HG03457 (cell line): Measurements from ENCODE around the gene HS6ST3.
"Not testable (repeated sequence)": the region's sequence is repeated elsewhere in the genome, so short reads cannot be mapped to it uniquely, and the experiment has no call there.

Experiments
- ATAC-seq: cut with Tn5 transposase; IDR thresholded peaks from one replicate; pipeline ENCODE4 v1.9.1; 2021; ENCODE audit warnings: moderate number of reproducible peaks; ENCODE audit not compliant: unreplicated experiment

Gene HS6ST3

DNA sequence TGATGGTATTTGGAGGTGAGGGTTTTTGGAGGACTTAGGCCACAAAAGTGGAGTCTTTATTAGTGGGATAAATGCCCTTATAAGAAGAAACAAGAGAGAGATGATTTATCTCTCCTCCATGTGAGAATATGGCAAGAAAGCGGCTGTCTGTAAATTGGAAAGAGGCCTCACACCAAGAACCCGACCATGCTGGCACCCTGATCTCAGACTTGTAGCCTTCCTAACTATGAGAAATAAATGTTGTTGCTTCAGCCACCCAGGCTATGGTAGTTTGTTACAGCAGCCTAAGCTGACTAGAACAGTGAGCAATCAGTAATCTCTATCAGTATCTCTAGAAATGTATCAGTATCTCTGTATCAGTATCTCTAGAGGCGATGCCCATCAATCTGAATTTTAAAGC is 617.2 kb downstream of the HS6ST3 start:
- no peak for ATAC-seq

DNA sequence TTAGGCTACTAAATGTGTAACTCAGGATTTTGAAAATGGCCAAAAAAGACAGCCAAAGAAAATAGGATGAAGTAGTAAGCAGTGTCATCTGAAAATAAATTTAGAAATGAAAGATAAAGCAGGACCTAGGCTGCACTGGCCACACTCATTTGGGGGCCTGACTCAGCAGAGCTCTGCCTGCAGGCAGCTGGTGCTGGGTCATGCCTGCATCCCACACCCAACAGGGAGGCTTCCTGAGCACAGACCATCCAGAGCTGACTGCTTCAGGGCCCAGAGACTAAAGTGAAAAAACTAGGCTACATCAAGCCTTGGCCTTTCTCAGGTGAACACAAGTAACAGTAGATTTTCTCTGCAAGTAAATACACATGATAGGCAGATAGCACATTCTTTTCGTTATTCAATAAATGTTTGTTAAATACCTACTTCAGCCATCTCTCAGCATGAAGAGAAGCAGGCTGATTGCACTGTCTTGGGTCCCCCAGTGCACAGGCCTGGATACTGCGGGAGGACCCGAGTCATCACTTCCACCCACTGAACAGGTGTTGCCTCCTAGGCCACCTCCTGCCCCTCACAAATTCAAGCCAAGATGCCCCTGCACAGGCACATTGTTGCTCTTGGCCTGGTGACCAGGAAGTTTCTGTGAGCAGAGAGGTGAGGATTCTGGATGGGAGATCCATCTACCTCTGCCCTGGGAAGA is 620.4 kb downstream of the HS6ST3 start:
- ATAC-seq = no peak

DNA sequence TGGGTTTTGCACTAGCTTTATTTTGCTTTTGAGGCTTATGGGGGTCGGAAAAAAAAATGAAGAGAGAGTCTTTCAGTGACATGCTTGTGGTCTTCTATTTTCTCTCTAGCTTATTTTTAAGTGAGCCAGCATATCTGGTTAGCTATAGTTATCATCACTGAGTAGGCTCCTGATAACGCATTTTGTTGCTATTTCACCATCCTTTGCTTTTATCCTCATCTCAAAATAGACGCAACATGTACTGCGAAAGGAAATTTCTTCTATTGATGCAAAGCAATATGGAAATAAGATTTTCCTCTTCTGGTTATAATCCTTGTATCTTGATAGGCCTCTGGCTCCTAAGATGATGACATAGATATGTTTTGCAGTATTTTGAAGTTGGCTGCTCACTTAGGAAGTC is 630.5 kb downstream of the HS6ST3 start:
- no peak for ATAC-seq

DNA sequence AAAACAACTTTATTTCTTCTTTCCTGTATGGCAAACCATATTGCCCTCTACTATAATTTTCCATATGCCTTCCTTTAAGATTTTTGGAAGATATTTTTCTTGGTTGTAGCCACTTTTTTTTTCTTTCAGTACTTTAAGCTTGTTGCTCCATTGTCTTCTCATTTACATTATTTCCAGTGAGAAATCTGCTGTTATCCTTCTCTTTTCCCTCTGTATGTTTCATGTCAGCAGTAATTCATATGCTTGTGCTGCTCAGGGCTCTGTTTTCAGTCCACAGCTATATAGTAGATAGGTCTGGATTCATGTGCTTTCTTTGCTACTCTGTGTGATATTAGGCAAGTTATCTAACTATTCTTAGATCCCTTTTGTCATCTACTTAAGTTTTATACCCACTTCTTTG is 636.7 kb downstream of the HS6ST3 start:
- ATAC-seq = no peak

DNA sequence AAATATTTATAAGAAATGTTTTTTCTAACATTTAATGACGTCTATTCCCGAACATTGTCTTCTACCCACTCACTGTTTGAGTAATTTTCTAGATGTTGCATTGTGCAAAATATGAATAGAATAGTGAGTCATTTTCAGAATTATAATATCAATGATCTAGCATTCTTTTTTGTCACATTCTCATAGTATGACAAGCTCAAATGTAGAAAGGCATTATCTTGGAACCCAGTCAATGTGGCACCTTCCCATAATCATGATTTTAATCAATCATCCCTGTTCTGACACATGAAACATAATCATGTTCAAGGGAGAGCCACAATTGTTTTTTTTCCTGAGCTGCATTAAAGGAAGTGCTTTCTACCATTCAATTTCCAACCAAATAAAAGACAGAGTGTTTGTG is 638.6 kb downstream of the HS6ST3 start:
- no peak for ATAC-seq

DNA sequence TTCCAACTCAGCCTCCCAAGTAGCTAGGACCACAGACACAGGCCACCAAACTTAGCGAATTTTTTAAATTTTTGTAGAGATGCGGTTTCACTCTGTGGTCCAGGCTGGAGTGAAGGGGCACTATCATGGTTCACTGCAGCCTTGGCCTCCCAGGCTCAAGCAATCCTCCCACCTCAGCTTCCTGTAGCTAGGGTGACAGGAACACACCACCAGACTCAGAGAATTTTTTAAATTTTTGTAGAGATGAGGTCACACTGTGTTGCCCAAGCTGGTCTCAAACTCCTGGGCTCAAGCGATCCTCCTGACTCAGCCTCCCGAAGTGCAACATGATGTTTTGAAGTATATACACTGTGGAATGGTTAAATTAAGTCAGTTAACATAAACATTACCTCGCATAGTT is 640.8 kb downstream of the HS6ST3 start:
- ATAC-seq = no peak

DNA sequence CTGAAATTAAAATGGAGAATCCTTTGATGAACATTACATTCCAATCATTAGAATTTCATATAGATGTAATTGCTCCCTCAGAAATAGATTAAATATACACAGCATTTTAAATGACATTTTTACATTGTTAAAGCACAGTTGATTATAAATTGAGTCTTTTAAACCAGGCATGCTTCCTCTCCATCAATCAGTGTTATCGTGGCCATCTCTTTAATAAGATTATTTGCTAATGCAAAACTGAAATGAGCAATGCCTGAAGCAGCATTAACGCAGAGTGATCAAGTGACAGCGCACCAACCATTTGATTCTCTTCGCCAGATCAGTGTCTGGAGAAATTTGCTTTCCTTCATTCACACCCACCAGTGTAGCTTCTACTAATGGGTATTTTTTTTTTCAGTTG is 644.6 kb downstream of the HS6ST3 start:
- no peak for ATAC-seq

DNA sequence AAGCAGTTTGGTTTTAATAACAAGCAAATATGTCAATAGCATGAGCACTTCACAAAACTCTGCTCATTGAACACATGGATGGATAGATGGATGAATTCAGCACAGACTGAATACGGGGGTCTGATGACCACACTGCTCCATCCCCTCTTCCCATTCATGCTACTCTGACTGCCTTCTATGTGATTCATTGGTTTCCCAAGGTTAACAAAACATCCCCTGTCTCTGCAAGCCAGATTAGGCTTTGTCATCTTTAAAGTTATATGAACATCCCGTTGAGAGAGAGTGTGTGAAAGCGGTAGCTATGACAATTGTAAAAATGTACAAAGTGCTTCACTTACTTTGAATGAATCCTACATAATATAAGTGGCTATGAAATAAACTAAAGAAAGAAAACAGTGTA is 651.9 kb downstream of the HS6ST3 start:
- no peak for ATAC-seq

DNA sequence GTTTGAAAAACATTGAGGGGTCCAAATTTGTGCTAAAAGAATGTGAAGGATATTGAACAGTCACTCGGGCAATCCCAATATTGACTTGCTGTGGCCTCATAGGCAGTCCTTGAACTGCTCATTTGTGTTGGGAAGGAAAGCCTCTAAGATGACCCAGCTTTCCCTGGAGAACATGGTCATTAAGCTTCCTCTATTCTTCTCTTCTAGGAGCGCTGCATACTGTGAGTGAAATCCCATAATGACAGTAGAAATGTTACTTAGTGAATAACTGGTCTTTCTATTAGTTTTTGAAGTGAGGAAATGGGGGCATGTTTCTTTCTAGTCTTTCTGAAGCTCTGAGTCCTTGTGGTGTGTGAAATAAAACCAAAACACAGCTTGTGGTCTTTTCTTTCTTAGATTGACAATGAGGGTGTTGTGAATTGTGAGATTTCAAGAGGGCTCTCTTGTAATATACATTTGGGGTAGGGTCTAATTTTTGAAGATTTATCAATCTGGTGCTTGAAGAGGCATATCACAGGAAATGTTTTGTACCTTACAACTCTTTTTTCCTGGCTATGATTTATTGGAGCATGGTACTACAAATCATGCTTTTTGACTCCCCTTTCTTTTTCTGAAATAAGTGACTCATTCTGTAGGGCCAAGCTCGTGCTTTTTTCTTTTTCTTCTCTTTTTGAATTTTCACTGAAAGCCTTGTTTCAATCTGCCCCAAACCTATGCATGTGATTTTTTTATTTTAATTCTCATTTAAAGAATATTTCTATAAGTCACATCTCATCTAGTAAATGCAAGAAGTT is 653.6 kb downstream of the HS6ST3 start:
- ATAC-seq = no peak

DNA sequence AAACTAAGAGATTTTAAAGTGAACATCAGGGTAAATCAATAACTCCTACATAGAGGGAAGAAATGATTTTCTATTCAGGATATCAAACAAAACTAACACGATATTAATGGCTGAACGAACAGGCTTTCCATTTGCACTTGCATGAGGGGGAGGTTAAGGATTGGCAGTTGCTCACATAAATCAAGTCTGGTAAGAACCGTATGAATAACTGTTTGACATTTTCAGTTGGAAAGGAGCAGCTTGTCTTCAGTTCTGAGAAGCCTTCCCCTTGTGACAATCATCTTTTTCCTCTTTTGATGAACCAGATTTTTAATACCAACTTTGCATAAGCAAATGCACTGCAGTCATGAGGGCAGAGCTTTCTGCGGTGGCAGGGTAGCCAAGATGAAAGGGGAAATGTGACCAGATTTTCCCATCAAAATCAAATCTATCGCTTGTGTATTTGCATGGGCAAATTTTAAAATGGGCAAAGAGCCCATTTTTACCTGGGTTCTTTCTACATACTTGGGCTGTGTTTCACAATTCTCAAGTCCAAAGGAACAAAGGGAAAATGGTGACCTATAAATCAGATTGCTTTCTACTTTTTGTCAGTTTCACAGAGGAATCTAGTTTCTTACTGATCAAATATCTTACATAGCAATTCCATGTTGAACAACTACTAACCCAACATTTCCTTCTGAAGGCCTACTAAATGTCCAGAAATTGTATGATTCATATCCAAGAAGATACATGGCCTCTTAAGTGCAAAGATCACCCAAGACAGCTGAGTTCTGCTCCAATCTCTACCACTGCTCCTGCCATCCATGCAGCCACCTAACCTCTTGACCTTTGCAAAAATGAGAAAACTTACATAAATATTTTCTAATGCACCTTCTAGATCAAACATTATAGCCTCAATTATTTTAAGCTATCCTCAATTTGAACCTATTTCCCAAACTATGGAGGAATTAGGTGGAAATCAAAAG is 654.7 kb downstream of the HS6ST3 start:
- no peak for ATAC-seq

DNA sequence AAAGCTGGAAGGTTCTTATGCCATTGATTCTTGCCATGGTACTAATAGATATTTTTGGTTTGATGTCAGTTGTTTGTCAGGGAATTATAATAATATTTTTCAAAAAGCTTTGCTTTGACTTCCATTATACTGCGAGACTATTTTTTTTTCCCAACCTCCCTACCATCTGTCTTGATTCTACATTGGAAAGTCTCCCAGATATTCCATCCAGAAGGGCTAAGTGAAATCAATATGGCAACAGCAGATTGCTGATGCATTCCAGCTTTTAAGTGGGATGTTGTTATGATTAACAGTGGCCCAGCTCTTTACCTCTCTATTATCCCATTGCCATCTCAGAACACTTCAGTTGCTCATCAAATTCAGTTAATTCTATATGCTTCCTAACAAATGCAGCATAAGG is 657.0 kb downstream of the HS6ST3 start:
- ATAC-seq = no peak

DNA sequence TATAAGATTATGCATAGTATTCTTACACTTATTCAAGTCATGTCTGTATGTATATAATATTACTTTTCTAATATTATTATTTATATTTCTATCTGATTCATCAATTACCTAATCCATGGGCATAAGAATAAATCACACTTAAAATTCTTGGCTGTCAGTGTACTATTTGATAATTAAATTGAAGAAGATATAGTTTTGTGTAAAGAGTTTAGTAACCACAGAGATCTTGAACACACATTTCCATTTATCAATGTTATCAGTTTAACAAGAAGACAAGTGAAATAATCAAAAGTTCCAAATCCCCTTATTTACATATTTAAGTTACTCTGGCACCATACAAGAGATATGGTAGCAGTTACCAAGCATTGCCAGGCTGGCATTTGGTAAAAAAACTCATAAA is 659.9 kb downstream of the HS6ST3 start:
- ATAC-seq = no peak

DNA sequence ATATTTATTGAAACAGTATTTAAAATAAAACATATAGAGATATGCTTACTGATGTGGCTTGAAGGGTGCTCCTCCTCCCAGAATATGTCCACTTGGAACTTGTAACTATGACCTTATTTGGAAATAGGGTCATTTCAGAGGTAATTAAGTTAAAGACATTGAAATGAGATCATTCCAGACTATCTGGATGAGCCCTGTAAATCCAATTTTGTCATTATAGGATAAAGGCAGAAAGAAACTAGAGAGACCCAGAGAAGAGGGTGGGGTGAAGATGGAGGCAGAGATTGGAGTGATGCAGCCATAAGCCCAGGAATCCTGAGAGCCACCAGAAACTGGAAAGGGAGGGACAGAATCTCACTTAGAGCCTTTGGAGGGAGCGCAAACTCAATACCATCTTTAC is 661.2 kb downstream of the HS6ST3 start:
- no peak for ATAC-seq

DNA sequence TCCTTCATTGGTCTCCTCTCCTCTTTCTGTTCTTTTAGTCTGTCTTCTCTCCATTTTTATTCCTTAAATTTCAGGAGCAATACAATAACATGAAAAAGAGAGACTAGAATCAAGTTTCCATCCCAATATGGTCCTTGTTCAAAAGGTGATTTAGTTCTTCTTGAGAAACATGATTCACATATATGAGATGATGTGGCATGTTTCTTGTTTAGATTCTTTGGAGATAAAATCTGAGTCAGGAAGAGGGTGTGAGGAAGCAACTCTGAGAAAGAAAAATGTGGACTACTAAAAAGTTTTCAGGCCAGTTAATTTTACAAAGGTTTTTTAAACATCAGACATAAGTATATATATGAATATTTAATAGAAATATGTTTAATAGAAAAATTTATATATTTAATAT is 673.0 kb downstream of the HS6ST3 start:
- no peak for ATAC-seq

DNA sequence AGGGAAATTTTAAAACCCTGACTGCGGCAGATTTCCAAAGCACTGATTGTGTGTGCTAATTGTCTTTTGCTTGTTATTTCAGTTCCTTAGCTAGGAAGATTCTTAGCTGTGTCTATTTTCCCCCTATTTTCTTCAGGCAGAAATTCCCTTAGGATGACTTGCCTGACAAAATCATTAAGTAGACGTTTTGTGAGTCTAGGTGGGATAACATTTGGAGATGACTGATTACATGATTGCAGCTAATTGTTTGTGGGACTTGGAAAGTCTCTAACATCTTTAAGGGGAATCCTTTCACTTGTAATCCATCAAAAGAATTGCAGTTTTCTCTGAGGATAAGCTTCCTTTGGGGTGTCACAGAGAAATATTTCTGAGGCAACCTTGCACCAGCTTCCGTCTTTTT is 676.4 kb downstream of the HS6ST3 start:
- ATAC-seq = no peak

DNA sequence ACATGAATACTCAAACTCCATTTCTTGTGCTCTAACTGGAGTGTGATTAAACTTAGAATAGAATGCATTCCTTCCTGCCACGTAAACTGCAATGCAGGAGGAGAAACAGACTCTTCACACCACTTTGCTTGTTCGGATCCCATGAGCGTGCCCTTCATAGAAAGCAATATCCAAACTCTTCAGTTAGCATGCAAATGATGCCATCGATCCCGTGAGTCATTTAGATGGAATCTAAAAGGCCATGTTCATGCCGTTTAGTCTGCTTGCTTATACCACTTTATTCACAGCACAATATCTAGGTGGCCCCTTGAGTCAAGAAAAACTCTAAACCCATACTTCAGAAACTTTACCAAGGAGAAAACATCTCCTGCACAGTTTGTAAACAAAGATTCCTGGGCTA is 678.6 kb downstream of the HS6ST3 start:
- no peak for ATAC-seq

DNA sequence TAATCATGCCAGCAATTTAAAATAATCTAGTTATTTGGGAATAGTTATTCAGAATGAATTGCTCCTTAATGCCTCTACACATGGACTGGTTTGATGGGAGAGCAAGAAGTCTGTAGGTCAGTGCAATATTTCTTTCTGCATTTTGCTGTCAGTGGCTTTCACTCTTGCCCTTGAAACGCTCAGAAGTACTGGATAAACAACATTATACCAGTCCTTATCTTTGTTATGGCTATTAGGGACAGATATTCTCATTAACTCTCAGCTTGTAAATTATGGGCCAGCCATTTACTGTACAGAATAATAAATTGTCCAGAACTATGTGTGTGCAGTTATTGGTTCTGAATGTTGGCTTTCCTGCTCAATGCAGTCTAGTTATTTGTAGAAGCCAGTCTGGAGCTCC is 680.0 kb downstream of the HS6ST3 start:
- no peak for ATAC-seq

DNA sequence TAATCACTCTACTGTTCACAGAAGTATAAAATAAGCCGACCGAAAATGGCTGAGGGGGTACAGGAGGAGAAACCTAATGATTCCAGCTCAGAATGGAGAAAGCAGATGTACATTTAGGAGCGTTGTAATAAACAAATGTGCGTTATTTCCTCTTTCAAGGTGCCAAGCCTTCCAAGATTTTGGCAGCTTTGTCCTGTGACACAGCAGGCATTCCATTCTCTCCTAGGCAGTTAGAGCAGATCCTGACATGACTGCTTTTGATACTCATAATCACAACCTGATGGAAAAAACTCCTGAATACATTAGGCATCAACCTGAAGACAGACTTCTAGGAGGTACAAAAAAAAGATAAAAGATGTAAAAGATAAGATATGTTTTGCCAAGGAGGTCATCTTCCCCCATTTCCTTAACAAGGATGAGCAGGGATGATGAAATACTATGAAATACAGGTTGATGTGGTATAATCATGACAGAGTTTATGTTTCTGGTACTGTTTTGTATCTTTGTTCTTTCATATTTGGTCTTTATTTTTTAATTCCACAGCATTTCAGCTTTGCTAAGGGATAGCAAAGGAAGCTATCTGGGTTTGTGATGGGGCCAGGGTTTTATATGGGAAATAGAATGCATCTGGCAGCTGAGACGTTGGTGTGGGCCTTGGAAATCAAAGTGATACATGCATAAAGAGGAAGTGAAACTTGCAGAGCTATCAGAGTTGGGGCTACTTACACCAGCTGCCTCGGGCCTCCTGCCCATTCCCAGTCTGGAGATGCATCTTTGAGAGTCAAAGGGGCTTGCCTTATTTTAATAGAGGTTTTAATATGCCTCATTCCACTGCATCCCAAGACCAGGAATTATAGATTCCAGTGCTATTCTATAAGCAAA is 681.8 kb downstream of the HS6ST3 start:
- no peak for ATAC-seq

DNA sequence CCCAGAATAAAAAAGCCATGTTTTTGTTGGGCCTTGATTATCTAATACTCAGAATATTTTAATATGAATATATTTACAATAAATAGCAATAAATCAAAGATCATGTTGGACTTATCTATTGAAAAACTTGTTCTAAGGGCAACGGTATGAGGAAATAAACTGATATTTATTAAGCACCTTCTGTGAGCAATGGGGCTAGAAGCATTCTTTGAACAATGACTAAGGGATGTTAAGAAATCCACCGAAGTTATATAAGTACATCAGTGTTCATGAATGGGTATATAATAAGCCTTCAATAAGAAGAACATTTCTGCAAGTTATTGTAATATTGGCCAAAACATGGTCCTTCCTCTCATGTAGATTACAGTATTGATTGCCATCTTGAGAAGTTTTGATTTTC is 682.5 kb downstream of the HS6ST3 start:
- ATAC-seq = no peak

DNA sequence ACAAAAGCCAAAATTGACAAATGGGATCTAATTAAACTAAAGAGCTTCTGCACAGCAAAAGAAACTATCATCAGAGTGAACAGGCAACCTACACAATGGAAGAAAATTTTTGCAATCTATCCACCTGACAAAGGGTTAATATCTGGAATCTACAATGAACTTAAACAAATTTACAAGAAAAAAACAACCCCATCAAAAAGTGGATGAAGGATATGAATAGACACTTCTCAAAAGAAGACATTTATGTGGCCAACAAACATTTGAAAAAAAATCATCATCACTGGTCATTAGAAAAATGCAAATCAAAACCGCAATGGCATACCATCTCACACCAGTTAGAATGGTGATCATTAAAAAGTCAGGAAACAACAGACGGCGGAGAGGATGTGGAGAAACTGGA is 688.4 kb downstream of the HS6ST3 start:
- not testable (repeated sequence) for ATAC-seq

DNA sequence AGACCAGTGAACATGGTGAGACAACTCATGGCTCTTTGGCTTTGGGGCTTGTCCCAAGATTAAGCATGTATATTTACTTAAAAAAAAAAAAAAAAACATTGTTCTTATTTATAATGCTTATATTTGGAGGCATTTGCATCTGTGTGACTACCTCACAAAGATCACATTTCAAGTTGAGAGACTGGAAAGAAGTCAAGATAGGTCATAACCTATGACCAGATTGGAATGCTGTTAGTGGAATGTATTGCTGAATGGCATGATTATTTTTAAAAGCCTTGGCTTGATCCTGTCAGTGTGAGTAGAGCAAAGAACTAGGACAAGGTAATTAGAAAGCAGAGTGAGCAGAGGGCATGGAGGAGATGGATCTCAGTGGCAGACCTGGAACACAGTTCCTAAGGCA is 689.8 kb downstream of the HS6ST3 start:
- no peak for ATAC-seq
